Astrocyte of the spinal cord (primary cell): ENCODE measurements around the gene ZIC1.

Source experiments
- DNase-seq: peaks from one replicate; pipeline ENCODE4 v3.0.0; 2011; ENCODE audit warnings: low read depth, low spot score
- H3K4me3 ChIP-seq: 2 replicates; pipeline ENCODE4 v1.5.1; 2011; ENCODE audit warnings: low read depth, mild to moderate bottlenecking, low read length, moderate library complexity
- CTCF ChIP-seq: IDR thresholded peaks from 2 replicates; pipeline ENCODE4 v1.5.1; 2012; ENCODE audit warnings: low read depth, mild to moderate bottlenecking, low read length, inconsistent platforms
- in situ Hi-C: cut with HindIII; loops from 2 replicates; pipeline ENCODE4 v1.10.0; 2017; ENCODE audit warnings: low sequenced_read_pairs

The ZIC1 gene

DNA sequence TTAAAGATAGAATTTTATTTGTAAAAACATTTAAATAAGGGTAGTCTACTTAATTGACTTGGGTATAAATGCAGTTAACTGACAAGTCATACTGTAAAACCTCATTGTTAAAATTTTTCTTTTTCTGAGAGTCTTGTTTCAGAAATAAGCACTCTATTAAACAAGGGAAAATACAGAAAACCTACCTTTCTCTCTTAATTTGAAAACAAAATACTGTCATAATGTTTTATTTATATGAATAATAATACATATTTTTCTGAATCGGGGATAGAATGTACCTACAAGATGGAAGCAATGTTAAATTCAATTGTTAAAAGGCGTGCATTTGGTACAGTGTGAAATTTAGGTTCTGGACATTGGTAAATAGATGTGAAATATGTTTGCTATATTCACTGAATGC lies 17.8 kb downstream of the ZIC1 start:
- no peak overlapping the region for H3K4me3 ChIP-seq
- TF ChIP-seq CTCF = no peak
- DNase-seq = no peak
- in situ Hi-C loops = no loop called here

- no peak for TF ChIP-seq CTCF
- peak; percentile 55 for DNase-seq
- H3K4me3 ChIP-seq = no peak overlapping the region
- in situ Hi-C loops = no loop called here
These were observed 18.6 kb downstream of the ZIC1 start for GRCh38 chr3:147427746-147428145.

- in situ Hi-C loops = no loop called here
- TF ChIP-seq CTCF = no peak
- DNase-seq = peak; percentile 66
- H3K4me3 ChIP-seq = no peak overlapping the region
These were observed 19.2 kb downstream of the ZIC1 start for GRCh38 chr3:147428326-147428725.

DNA sequence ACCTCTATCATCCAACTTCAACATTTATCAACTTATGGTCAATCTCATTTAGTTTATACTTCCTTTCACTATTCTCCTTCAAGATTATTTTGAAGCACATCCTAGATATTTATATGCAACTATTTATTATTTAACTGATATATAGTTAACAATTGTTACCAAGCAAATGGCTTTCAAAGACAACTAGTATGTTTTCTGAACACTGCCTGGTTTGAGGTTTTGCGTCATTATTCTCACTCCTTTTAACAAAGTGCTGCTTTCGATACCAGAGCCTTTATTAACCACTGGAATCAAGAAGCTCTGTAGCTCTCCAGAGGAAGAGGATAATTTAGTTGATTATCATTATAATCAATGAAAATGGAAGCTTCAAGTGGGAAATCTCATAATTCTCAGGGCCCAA lies 19.6 kb downstream of the ZIC1 start:
- TF ChIP-seq CTCF = no peak
- peak; percentile 52 for DNase-seq
- in situ Hi-C loops = no loop called here
- no peak overlapping the region for H3K4me3 ChIP-seq

- no peak overlapping the region for H3K4me3 ChIP-seq
- peak; percentile 36 for DNase-seq
- in situ Hi-C loops = no loop called here
- TF ChIP-seq CTCF = no peak
These were observed 22.6 kb downstream of the ZIC1 start for GRCh38 chr3:147431751-147432150.

GRCh38 chr3:147447224-147447623 lies 38.1 kb downstream of the ZIC1 start:
- in situ Hi-C loops = no loop called here
- no peak for DNase-seq
- H3K4me3 ChIP-seq = no peak overlapping the region
- TF ChIP-seq CTCF = no peak

DNA sequence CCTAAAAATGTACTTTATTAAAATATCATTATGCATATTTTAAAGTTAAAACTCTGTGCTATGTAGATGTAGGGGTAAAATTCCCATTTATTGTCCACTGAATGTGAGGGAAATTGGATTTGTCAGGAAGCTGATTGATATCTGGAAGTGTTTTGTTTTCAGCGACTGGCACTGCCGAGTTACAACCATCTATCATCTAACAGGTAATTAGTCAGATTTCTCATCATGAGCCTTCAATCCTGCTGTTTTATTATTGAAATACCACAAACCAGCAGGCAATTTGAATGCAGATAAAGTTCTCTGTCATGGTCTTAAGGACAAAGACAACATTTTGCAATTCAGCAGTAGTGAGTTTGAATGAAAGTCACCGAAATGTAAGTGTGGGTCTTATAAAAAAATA lies 40.5 kb downstream of the ZIC1 start:
- H3K4me3 ChIP-seq = no peak overlapping the region
- in situ Hi-C loops = no loop called here
- no peak for TF ChIP-seq CTCF
- DNase-seq = no peak
